ENCODE results near the gene CTIF. TPM values are rescaled to one million over a fixed set of nuclear protein-coding genes. Genes with fewer than 3 reads are reported as not detected.

Gene CTIF
- total and polyA plus RNA-seq, 10 donors = 5.2 to 39.2 (median 18.5) TPM

DNA sequence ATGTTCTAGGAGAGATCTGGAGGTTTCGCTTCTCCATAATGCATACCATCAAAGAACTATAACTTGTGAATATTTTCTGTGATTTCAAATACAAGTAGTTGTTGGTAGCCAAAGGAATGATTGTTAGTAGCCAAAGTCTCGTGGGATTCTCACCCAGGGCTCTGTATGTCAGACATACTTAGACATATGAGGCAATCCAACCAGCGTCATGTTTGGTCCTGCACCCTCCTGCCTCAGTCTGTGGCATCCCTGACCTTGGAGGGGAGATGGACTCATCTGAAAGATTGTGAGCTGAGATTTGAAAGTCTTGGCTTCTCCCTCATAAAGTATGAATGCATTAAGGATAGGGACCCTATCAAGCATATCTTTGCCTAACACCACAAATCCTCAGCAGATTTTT, 81.2 kb downstream of the CTIF start:
- intact Hi-C loops (cut with DNase I; ENCODE audit: low total_unique reads) = no loop called here
- TF ChIP-seq, protein P1, sequence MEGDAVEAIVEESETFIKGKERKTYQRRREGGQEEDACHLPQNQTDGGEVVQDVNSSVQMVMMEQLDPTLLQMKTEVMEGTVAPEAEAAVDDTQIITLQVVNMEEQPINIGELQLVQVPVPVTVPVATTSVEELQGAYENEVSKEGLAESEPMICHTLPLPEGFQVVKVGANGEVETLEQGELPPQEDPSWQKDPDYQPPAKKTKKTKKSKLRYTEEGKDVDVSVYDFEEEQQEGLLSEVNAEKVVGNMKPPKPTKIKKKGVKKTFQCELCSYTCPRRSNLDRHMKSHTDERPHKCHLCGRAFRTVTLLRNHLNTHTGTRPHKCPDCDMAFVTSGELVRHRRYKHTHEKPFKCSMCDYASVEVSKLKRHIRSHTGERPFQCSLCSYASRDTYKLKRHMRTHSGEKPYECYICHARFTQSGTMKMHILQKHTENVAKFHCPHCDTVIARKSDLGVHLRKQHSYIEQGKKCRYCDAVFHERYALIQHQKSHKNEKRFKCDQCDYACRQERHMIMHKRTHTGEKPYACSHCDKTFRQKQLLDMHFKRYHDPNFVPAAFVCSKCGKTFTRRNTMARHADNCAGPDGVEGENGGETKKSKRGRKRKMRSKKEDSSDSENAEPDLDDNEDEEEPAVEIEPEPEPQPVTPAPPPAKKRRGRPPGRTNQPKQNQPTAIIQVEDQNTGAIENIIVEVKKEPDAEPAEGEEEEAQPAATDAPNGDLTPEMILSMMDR (IDR thresholded peaks at IDR 0.05 in 8 of 11, conservative IDR thresholded peaks at IDR 0.05 in 3 of 11) = no peak
- no peak for TF ChIP-seq POLR2A (IDR thresholded peaks at IDR 0.05)
- no peak for TF ChIP-seq POLR2AphosphoS5 (IDR thresholded peaks at IDR 0.05)
- no peaks in the 10 kb centered on the region for H3K27me3 ChIP-seq (replicated peaks in 1 of 7)
- peaks cover 0 to 8% (median 0%) of the 10 kb centered on the region in 6 donors for H3K4me1 ChIP-seq
- no peak overlapping the region for H3K4me3 ChIP-seq
- peaks cover 0 to 26% (median 3%) of the 10 kb centered on the region in 6 donors for H3K36me3 ChIP-seq
- WGBS, 5 donors = 84 to 95% (median 93%) methylated on average over 3 of the region's 3 CpGs
- H3K27ac ChIP-seq = no peak overlapping the region
- DNase-seq = no peak
- H3K9me3 ChIP-seq = no peaks in the 10 kb centered on the region

GRCh38 chr18:48621240-48621639, 82.4 kb downstream of the CTIF start:
- Histone ChIP-seq H3K27me3 (replicated peaks in 1 of 7) (no peaks in the 10 kb centered on the region), H3K27ac (no peak overlapping the region), H3K4me3 (no peak overlapping the region), H3K4me1 (peaks cover 0 to 8% (median 0%) of the 10 kb centered on the region in 6 donors), H3K36me3 (peaks cover 0 to 26% (median 3%) of the 10 kb centered on the region in 6 donors), H3K9me3 (no peaks in the 10 kb centered on the region)
- no peak for TF ChIP-seq POLR2A (IDR thresholded peaks at IDR 0.05)
- TF ChIP-seq, protein P1 (IDR thresholded peaks at IDR 0.05 in 8 of 11, conservative IDR thresholded peaks at IDR 0.05 in 3 of 11) = no peak
- no peak for TF ChIP-seq POLR2AphosphoS5 (IDR thresholded peaks at IDR 0.05)
- 88 to 94% (median 91%) methylated on average over 8 of the region's 8 CpGs for WGBS, 5 donors
- peak; percentile 64 for DNase-seq
- intact Hi-C loops (cut with DNase I; ENCODE audit: low total_unique reads) = no loop called here

GRCh38 chr18:48621815-48622555, 83.2 kb downstream of the CTIF start:
- 69 to 78% (median 75%) methylated on average over 11 of the region's 11 CpGs for WGBS, 5 donors
- Histone ChIP-seq H3K36me3 (peaks cover 0 to 26% (median 3%) of the 10 kb centered on the region in 6 donors), H3K9me3 (no peaks in the 10 kb centered on the region), H3K4me3 (no peak overlapping the region), H3K4me1 (peaks cover 0 to 8% (median 0%) of the 10 kb centered on the region in 6 donors), H3K27ac (no peak overlapping the region), H3K27me3 (replicated peaks in 1 of 7) (no peaks in the 10 kb centered on the region)
- peak; percentile 59 for DNase-seq
- TF ChIP-seq POLR2AphosphoS5 (IDR thresholded peaks at IDR 0.05) (no peak), POLR2A (IDR thresholded peaks at IDR 0.05) (no peak)
- TF ChIP-seq, protein P1 (IDR thresholded peaks at IDR 0.05 in 8 of 11, conservative IDR thresholded peaks at IDR 0.05 in 3 of 11) = no peak
- intact Hi-C loops (cut with DNase I; ENCODE audit: low total_unique reads) = no loop called here

DNA sequence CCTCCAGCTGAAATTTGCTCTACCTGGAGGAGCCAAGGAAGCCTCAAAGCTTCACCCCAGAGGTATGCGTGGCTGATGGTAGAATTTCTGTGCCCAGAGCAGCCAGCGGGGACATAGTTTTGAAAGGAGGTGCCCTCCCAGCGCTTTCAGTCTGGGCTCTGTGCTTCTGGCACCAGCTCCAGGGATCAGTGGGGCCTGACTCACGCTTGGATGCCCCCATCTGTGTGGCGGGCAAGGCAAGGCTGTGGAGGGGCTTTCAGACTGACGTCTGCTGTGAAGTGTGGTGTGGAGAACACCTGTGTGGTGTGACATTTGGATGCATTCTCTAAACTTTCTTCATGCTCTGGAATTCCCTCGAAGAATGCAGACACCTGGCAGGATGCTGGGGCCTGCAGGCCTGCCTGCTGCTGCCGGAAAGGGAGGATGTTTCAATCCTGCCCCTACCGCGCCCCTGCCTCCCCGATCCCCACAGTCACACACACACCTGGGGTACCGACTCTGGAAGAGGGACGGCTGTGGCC, 84.1 kb downstream of the CTIF start:
- TF ChIP-seq, protein P1 (IDR thresholded peaks at IDR 0.05 in 8 of 11, conservative IDR thresholded peaks at IDR 0.05 in 3 of 11) = no peak
- TF ChIP-seq POLR2AphosphoS5 (IDR thresholded peaks at IDR 0.05) (no peak), POLR2A (IDR thresholded peaks at IDR 0.05) (no peak)
- H3K4me3 ChIP-seq = no peak overlapping the region
- H3K27ac ChIP-seq = no peak overlapping the region
- WGBS, 5 donors = 74 to 84% (median 75%) methylated on average over 9 to 13 of the region's 13 CpGs
- peak; percentile 63 for DNase-seq
- intact Hi-C loops (cut with DNase I; ENCODE audit: low total_unique reads) = no loop called here
- H3K27me3 ChIP-seq (replicated peaks in 1 of 7) = no peaks in the 10 kb centered on the region
- no peaks in the 10 kb centered on the region for H3K9me3 ChIP-seq
- peaks cover 0 to 26% (median 3%) of the 10 kb centered on the region in 6 donors for H3K36me3 ChIP-seq
- H3K4me1 ChIP-seq = peaks cover 0 to 8% (median 0%) of the 10 kb centered on the region in 6 donors
